SJCRH30 (cell line): ENCODE data around the gene SON. TPM values are rescaled to one million over a fixed set of nuclear protein-coding genes. Genes with fewer than 3 reads are reported as not detected.
A peak's percentile ranks its signal among the peaks of the same experiment; 100 is the strongest.
"Not testable (repeated sequence)": the region's sequence is repeated elsewhere in the genome, so short reads cannot be mapped to it uniquely, and the experiment has no call there.

Experiments
- DNase-seq, 2 experiments: peaks; one replicate each; pipeline ENCODE4 v3.0.0-alpha.2; 2015 to 2020
- H3K27ac ChIP-seq: fragments of 250-450 bp; sonication (Bioruptor Pico); 2 replicates; pipeline ENCODE4 v1.5.1; 2020; ENCODE audit warnings: mild to moderate bottlenecking, moderate library complexity
- H3K27me3 ChIP-seq: fragments of 250-450 bp; sonication (Bioruptor Pico); 2 replicates; pipeline ENCODE4 v1.5.1; 2020; ENCODE audit warnings: mild to moderate bottlenecking, moderate library complexity
- H3K36me3 ChIP-seq: fragments of 250-450 bp; sonication (Bioruptor Pico); 2 replicates; pipeline ENCODE4 v1.5.1; 2020; ENCODE audit warnings: mild to moderate bottlenecking, moderate library complexity
- H3K4me1 ChIP-seq: fragments of 250-450 bp; sonication (Bioruptor Pico); 2 replicates; pipeline ENCODE4 v1.5.1; 2020; ENCODE audit warnings: mild to moderate bottlenecking, moderate library complexity
- H3K4me3 ChIP-seq: fragments of 250-450 bp; sonication (Bioruptor Pico); 2 replicates; pipeline ENCODE4 v1.5.1; 2020; ENCODE audit warnings: mild to moderate bottlenecking, moderate library complexity
- H3K9me3 ChIP-seq: fragments of 250-450 bp; sonication (Bioruptor Pico); replicated peaks from 2 replicates; pipeline ENCODE4 v1.5.1; 2020; ENCODE audit warnings: mild to moderate bottlenecking, moderate library complexity
- total RNA-seq: library from RNA; depleted of rRNA; stranded (reverse); fragments of >200 nt; shearing (Covaris generic); gene quantifications from 2 replicates; pipeline ENCODE4 v1.2.3, GENCODE V29; 2014; rRNA removed

SON gene
- total RNA-seq = 195 and 230 TPM in 2 replicates

- peak; percentile 99 for DNase-seq
- peak within 1 kb of the TSS; percentile 90 for H3K4me3 ChIP-seq
- peaks cover 37% of the 10 kb centered on the region for H3K36me3 ChIP-seq
These were observed at the start of gene SON for GRCh38 chr21:33542640-33543504. Gene SON (plus strand): TSS chr21:33543038. CDS start chr21:33543093, 55 bp downstream.

GRCh38 chr21:33493756-33494155 is 49.1 kb upstream of the SON start:
- no peak for DNase-seq

More at GRCh38 chr21:33542640-33543504, at the start of gene SON:
- Histone ChIP-seq H3K27me3 (no peaks in the 10 kb centered on the region), H3K27ac (peak within 1 kb of the TSS; percentile 99), H3K9me3 (no peaks in the 10 kb centered on the region), H3K4me1 (peaks cover 11% of the 10 kb centered on the region)

GRCh38 chr21:33495743-33496142 is 47.1 kb upstream of the SON start:
- H3K4me3 ChIP-seq = no peak overlapping the region
- no peak overlapping the region for H3K27ac ChIP-seq
- DNase-seq = no peak
- H3K4me1 ChIP-seq = no peaks in the 10 kb centered on the region
- no peaks in the 10 kb centered on the region for H3K36me3 ChIP-seq
- H3K9me3 ChIP-seq = no peaks in the 10 kb centered on the region
- H3K27me3 ChIP-seq = no peaks in the 10 kb centered on the region

More at GRCh38 chr21:33493756-33494155, 49.1 kb upstream of the SON start:
- Histone ChIP-seq H3K4me3 (no peak overlapping the region), H3K36me3 (no peaks in the 10 kb centered on the region), H3K27ac (no peak overlapping the region), H3K4me1 (no peaks in the 10 kb centered on the region), H3K27me3 (no peaks in the 10 kb centered on the region), H3K9me3 (no peaks in the 10 kb centered on the region)

GRCh38 chr21:33496345-33496744 is 46.5 kb upstream of the SON start:
- Histone ChIP-seq H3K9me3 (no peaks in the 10 kb centered on the region), H3K27me3 (no peaks in the 10 kb centered on the region), H3K27ac (no peak overlapping the region), H3K4me3 (no peak overlapping the region), H3K36me3 (no peaks in the 10 kb centered on the region), H3K4me1 (no peaks in the 10 kb centered on the region)
- no peak for DNase-seq

GRCh38 chr21:33505833-33506232 is 37.0 kb upstream of the SON start:
- H3K4me3 ChIP-seq = no peak overlapping the region
- H3K27ac ChIP-seq = no peak overlapping the region
- H3K27me3 ChIP-seq = no peaks in the 10 kb centered on the region
- no peaks in the 10 kb centered on the region for H3K4me1 ChIP-seq
- H3K9me3 ChIP-seq = no peaks in the 10 kb centered on the region
- peaks cover 65% of the 10 kb centered on the region for H3K36me3 ChIP-seq
- no peak for DNase-seq

GRCh38 chr21:33507003-33507402 is 35.8 kb upstream of the SON start:
- DNase-seq = not testable (repeated sequence)
- H3K36me3 ChIP-seq = peaks cover 72% of the 10 kb centered on the region

GRCh38 chr21:33510826-33511225 is 32.0 kb upstream of the SON start:
- Histone ChIP-seq H3K27me3 (no peaks in the 10 kb centered on the region), H3K4me3 (no peak overlapping the region), H3K27ac (no peak overlapping the region), H3K9me3 (no peaks in the 10 kb centered on the region), H3K36me3 (peaks cover 92% of the 10 kb centered on the region), H3K4me1 (no peaks in the 10 kb centered on the region)
- no peak for DNase-seq

More at GRCh38 chr21:33507003-33507402, 35.8 kb upstream of the SON start:
- H3K9me3 ChIP-seq, H3K27me3 ChIP-seq, H3K4me3 ChIP-seq, H3K27ac ChIP-seq, H3K4me1 ChIP-seq: not testable (repeated sequence)

- H3K27ac ChIP-seq = no peak overlapping the region
- H3K9me3 ChIP-seq = no peaks in the 10 kb centered on the region
- no peaks in the 10 kb centered on the region for H3K27me3 ChIP-seq
- DNase-seq = no peak
- H3K4me1 ChIP-seq = no peaks in the 10 kb centered on the region
- H3K36me3 ChIP-seq = peaks cover 95% of the 10 kb centered on the region
- H3K4me3 ChIP-seq = no peak overlapping the region
These were observed 31.2 kb upstream of the SON start for GRCh38 chr21:33511639-33512038.

GRCh38 chr21:33512481-33512880 is 30.4 kb upstream of the SON start:
- Histone ChIP-seq H3K9me3 (no peaks in the 10 kb centered on the region), H3K36me3 (peaks cover 95% of the 10 kb centered on the region), H3K4me3 (no peak overlapping the region), H3K4me1 (no peaks in the 10 kb centered on the region), H3K27me3 (no peaks in the 10 kb centered on the region), H3K27ac (no peak overlapping the region)
- DNase-seq = no peak

GRCh38 chr21:33514229-33514628 is 28.6 kb upstream of the SON start:
- H3K9me3 ChIP-seq = no peaks in the 10 kb centered on the region
- no peak for DNase-seq
- no peak overlapping the region for H3K27ac ChIP-seq

GRCh38 chr21:33518899-33519298 is 23.9 kb upstream of the SON start:
- Histone ChIP-seq H3K9me3 (no peaks in the 10 kb centered on the region), H3K4me3 (no peak overlapping the region), H3K36me3 (peaks cover 75% of the 10 kb centered on the region), H3K27ac (no peak overlapping the region), H3K27me3 (no peaks in the 10 kb centered on the region), H3K4me1 (no peaks in the 10 kb centered on the region)
- no peak for DNase-seq

More at GRCh38 chr21:33514229-33514628, 28.6 kb upstream of the SON start:
- H3K36me3 ChIP-seq = peaks cover 93% of the 10 kb centered on the region
- no peaks in the 10 kb centered on the region for H3K27me3 ChIP-seq
- no peaks in the 10 kb centered on the region for H3K4me1 ChIP-seq
- no peak overlapping the region for H3K4me3 ChIP-seq

GRCh38 chr21:33522297-33522952 is 20.4 kb upstream of the SON start:
- DNase-seq = no peak
- no peaks in the 10 kb centered on the region for H3K27me3 ChIP-seq
- no peaks in the 10 kb centered on the region for H3K4me1 ChIP-seq
- H3K9me3 ChIP-seq = no peaks in the 10 kb centered on the region
- H3K4me3 ChIP-seq = no peak overlapping the region
- H3K36me3 ChIP-seq = peaks cover 71% of the 10 kb centered on the region
- H3K27ac ChIP-seq = no peak overlapping the region

GRCh38 chr21:33522953-33523349 is 19.9 kb upstream of the SON start:
- no peaks in the 10 kb centered on the region for H3K27me3 ChIP-seq
- H3K4me1 ChIP-seq = no peaks in the 10 kb centered on the region
- H3K9me3 ChIP-seq = no peaks in the 10 kb centered on the region
- no peak overlapping the region for H3K27ac ChIP-seq
- H3K4me3 ChIP-seq = no peak overlapping the region
- no peak for DNase-seq
- peaks cover 71% of the 10 kb centered on the region for H3K36me3 ChIP-seq

- no peaks in the 10 kb centered on the region for H3K27me3 ChIP-seq
- H3K9me3 ChIP-seq = no peaks in the 10 kb centered on the region
- no peaks in the 10 kb centered on the region for H3K4me1 ChIP-seq
- no peak overlapping the region for H3K4me3 ChIP-seq
- no peak for DNase-seq
- no peak overlapping the region for H3K27ac ChIP-seq
- peaks cover 93% of the 10 kb centered on the region for H3K36me3 ChIP-seq
These were observed 11.8 kb upstream of the SON start for GRCh38 chr21:33531007-33531406.

- DNase-seq = no peak
- H3K4me1 ChIP-seq = peaks cover 2% of the 10 kb centered on the region; the same call in 1 of the 2 replicates
- no peak overlapping the region for H3K27ac ChIP-seq
- no peaks in the 10 kb centered on the region for H3K9me3 ChIP-seq
- peaks cover 67% of the 10 kb centered on the region for H3K36me3 ChIP-seq
- no peak overlapping the region for H3K4me3 ChIP-seq
- no peaks in the 10 kb centered on the region for H3K27me3 ChIP-seq
These were observed 5.6 kb upstream of the SON start for GRCh38 chr21:33537212-33537611.
